COLO668 (cell line): Measurements from ENCODE around the gene EPS8L1.
"Not testable (repeated sequence)": the region's sequence is repeated elsewhere in the genome, so short reads cannot be mapped to it uniquely, and the experiment has no call there.

Experiments
- DNase-seq: peaks from one replicate; lab custom pipeline; 2025; ENCODE audit not compliant: unreplicated experiment; lab: John Stamatoyannopoulos, UW

EPS8L1 gene

GRCh38 chr19:55075371-55075998, at the start of gene EPS8L1:
Gene EPS8L1, plus strand, starts transcription at chr19:55075869. Its CDS starts 576 bp downstream, at chr19:55076445.
- no peak for DNase-seq

DNA sequence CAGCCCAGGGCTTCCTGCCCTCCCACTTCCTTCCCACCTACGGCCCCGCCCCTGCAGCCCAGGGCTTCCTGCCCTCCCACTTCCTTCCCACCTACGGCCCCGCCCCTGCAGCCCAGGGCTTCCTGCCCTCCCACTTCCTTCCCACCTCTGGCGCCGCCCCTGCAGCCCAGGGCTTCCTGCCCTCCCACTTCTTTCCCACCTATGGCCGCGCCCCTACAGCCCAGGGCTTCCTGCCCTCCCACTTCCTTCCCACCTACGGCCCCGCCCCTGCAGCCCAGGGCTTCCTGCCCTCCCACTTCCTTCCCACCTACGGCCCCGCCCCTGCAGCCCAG, 48.6 kb upstream of the EPS8L1 start:
- DNase-seq: not testable (repeated sequence)

- DNase-seq: no peak
Measured at GRCh38 chr19:55027472-55028337, 48.0 kb upstream of the EPS8L1 start.

DNA sequence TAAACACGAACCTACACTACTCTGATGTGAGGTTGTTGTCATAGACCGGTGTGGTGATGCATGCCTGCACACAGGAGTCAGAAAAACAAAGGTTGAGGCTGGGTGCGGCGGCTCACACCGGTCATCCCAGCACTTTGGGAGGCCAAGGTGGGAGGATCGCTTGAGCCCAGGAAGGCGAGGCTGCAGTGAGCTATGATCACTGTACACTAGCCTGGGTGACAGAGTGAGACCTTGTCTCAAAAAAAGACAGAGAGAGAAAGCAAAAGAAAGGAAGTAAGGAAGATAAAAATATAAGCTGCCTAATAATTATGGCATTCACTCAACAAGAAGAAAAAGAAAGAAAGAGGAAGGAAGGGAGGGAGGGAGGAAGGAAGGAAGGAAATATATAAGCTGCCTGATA, 46.9 kb upstream of the EPS8L1 start:
- DNase-seq: no peak

- DNase-seq: no peak
Measured at GRCh38 chr19:55031178-55031577, 44.5 kb upstream of the EPS8L1 start.

GRCh38 chr19:55032170-55032800, 43.4 kb upstream of the EPS8L1 start:
- DNase-seq: no peak

- DNase-seq: not testable (repeated sequence)
Measured at GRCh38 chr19:55032976-55033643, 42.6 kb upstream of the EPS8L1 start.

- DNase-seq: no peak
Measured at GRCh38 chr19:55034751-55035150, 40.9 kb upstream of the EPS8L1 start.

DNA sequence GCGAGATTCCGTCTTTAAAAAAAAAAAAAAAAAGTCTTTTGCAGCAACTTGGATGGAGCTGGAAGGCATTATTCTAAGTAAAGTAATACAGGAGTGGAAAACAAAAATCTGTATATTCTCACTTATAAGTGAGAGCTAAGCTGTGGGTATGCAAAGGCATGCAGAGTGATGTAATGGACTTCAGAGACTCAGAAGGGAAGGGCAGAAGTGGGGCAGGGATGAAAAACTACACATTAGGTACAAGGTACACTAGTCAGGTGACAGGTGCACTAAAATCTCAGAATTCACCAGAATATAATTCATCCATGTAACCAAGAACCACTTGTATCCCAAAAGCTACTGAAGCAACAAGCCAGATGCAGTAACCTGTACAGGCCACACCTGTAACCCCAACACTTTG, 39.6 kb upstream of the EPS8L1 start:
- no peak for DNase-seq

- DNase-seq: not testable (repeated sequence)
Measured at GRCh38 chr19:55037603-55038002, 38.1 kb upstream of the EPS8L1 start.

- DNase-seq: not testable (repeated sequence)
Measured at GRCh38 chr19:55040654-55041053, 35.0 kb upstream of the EPS8L1 start.

DNA sequence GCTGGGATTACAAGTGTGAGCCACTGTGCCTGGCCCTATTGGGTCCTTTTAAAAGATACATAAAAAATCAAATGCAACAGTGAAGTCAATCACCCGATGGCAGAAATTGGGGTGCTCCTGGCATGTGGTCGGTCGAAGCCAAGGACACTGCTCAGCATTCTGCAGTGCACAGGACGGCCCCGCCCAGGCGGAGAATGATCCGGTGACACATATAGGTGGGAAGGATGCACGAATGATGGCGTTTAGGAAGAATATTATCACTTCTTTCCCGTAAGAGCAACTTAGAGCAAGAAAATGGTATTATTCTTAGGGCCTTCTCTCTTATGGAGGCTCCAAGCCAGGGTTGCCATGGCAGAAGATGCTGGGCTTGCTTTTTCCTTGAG, 34.4 kb upstream of the EPS8L1 start:
- DNase-seq: no peak

DNA sequence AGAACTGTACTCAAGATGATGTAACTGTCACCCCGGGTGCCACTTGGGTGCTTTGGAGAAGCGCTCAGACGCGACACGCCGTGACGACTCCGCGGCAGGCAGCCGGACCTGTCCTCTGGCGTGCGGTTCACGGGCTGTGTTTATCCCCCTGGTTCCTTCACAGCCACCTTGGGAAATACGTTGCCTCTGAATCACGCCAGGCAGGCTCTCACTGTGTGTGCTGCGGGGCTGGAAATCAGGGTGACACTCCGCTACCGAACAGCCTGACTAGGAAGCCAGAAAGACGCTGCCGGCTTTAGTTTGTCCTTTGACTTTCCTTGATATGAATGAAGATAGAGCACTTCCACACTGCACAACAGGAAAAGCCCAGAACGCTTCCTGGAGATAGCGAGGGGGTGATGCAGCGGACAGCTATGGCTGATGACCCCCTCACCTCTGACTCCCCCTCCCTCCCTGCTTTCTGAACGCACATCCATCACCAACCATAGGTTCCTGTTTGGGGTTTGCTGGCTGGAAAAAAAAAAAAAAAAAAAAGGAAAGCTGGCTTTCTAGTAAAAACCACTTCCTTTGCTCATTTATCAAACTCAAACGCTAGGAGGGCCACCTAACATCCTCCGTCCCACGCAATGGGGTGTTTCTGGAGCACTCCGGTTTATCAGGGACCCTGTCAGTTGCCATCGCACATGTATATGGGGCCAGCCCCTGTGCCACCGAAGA, 33.9 kb upstream of the EPS8L1 start:
- DNase-seq: no peak

DNA sequence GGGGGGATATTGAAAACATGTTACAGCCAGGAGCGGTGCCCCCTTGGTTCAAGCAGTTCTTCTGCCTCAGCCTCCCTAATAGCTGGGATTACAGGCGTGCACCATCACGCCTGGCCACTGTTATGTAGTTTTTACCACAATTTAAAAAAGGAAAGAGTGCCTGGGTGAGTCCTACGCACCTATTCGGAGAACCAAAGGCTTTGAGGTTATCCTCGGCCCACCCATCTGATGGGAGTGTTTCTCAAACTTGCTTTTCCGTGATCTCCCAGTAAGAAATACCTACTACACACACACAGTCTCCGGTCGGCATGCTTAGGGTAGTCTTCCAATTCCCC, 33.4 kb upstream of the EPS8L1 start:
- DNase-seq: no peak

DNA sequence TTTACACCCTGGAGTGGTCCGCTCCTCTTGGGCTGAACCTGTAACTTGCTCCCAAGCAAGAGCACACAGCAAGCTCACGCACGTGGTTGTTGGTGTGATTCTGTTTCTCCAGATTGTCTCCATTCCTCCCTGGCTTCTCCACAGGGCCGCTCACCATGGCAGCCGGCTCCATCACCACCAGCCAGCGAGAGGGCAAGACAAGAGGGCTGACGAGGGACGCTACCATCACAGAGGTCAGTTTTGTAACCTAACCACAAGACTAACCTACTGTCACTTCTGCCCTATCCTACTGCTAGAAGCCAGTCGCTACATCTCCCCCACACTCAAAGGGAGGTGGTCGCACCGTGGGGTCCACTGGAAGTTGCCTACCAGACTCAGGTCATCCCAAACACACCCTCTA, 33.0 kb upstream of the EPS8L1 start:
- DNase-seq: no peak

DNA sequence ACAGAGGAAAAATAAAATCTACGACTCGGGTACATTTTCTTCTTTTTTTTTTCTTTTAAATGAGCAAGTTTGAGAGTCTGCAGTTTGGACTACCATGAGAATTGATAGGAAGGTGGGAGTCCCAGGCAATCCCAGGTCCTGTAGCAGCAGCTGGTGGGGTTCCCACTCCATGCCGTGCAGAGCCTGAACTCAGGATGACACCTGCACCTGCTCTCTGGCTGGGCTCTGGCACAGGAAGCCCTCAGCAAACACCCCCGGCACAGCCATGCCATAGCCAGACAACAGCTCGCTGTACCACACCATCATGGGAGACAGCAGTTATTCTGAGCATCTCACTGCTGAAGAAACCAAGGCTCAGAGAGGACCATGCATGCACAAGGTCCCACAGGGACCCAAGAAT, 31.4 kb upstream of the EPS8L1 start:
- DNase-seq: no peak

GRCh38 chr19:55044771-55045716, 30.6 kb upstream of the EPS8L1 start:
- DNase-seq: no peak

GRCh38 chr19:55046975-55047622, 28.6 kb upstream of the EPS8L1 start:
- DNase-seq: no peak

DNA sequence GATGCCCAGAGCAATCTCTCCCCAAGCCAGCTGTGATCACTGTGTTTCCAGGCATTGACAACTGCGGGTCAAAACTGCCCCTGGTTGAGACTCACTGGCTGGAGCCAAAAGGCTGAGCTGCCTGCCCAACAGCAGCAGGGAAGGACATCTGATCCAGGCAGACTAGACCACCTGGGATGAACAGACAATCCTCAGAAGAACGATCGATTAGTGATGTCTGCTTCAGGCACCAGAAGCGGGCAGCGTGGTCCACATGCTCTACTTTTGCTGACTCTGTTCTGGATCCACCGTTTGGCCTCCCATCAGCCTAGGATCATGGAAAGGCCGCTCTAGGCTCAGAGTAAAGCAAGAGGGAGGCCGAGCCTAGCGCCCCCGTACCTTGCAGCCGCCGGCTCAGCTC, 27.7 kb upstream of the EPS8L1 start:
- no peak for DNase-seq

DNA sequence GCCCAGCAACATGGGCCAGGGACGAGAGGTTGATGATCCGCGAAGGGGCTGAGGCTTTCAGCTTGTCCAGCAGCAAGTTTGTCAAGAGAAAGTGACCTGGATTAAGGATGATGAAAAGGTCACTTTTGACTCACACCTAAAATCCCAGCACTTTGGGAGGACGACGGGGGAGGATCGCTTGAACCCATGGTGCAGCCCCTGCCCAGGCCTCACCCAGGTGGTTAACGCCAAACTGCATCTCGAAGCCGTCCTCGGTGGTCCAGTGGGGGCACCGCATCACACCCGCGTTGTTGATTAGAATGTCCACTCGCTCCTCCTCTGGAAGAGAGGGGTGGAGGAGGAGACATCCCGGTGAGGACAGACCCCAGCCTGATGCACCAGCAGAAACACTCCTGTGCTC, 27.2 kb upstream of the EPS8L1 start:
- DNase-seq: no peak
